ENCODE results near the gene TNFAIP8.
"Not testable (repeated sequence)": the region's sequence is repeated elsewhere in the genome, so short reads cannot be mapped to it uniquely, and the experiment has no call there.

The TNFAIP8 gene

GRCh38 chr5:119417891-119418605 lies 62.2 kb downstream of the TNFAIP8 start:
- H3K9me3 ChIP-seq (ENCODE audit: severe bottlenecking): no peaks in the 10 kb centered on the region
- peaks cover 3% of the 10 kb centered on the region for H3K4me1 ChIP-seq (ENCODE audit: insufficient read depth, poor library complexity, severe bottlenecking)
- H3K27ac ChIP-seq (ENCODE audit: poor library complexity, severe bottlenecking): no peak overlapping the region
- no peak for TF ChIP-seq CTCF (IDR thresholded peaks at IDR 0.05; ENCODE audit: poor library complexity, severe bottlenecking)
- H3K27me3 ChIP-seq (ENCODE audit: insufficient read depth, poor library complexity, severe bottlenecking): no peaks in the 10 kb centered on the region
- no peak overlapping the region for H3K4me3 ChIP-seq (ENCODE audit: severe bottlenecking)
- no peak for DNase-seq (ENCODE audit: low spot score)
- no peak for ATAC-seq (ENCODE audit: low read depth)
- H3K36me3 ChIP-seq (ENCODE audit: low read depth): no peaks in the 10 kb centered on the region

- H3K27me3 ChIP-seq (ENCODE audit: insufficient read depth, poor library complexity, severe bottlenecking): no peaks in the 10 kb centered on the region
- H3K27ac ChIP-seq (ENCODE audit: poor library complexity, severe bottlenecking): no peak overlapping the region
- ATAC-seq (ENCODE audit: low read depth) (no peak), DNase-seq (ENCODE audit: low spot score) (no peak)
- no peaks in the 10 kb centered on the region for H3K9me3 ChIP-seq (ENCODE audit: severe bottlenecking)
- H3K4me1 ChIP-seq (ENCODE audit: insufficient read depth, poor library complexity, severe bottlenecking): peaks cover 3% of the 10 kb centered on the region
- TF ChIP-seq CTCF (IDR thresholded peaks at IDR 0.05; ENCODE audit: poor library complexity, severe bottlenecking): no peak
- no peak overlapping the region for H3K4me3 ChIP-seq (ENCODE audit: severe bottlenecking)
- H3K36me3 ChIP-seq (ENCODE audit: low read depth): no peaks in the 10 kb centered on the region
These were observed 62.8 kb downstream of the TNFAIP8 start for GRCh38 chr5:119418606-119419100.

GRCh38 chr5:119420169-119420568 lies 64.3 kb downstream of the TNFAIP8 start:
- Histone ChIP-seq H3K36me3 (ENCODE audit: low read depth) (no peaks in the 10 kb centered on the region), H3K4me3 (ENCODE audit: severe bottlenecking) (no peak overlapping the region), H3K27me3 (ENCODE audit: insufficient read depth, poor library complexity, severe bottlenecking) (no peaks in the 10 kb centered on the region), H3K27ac (ENCODE audit: poor library complexity, severe bottlenecking) (no peak overlapping the region), H3K9me3 (ENCODE audit: severe bottlenecking) (no peaks in the 10 kb centered on the region), H3K4me1 (ENCODE audit: insufficient read depth, poor library complexity, severe bottlenecking) (peaks cover 3% of the 10 kb centered on the region)
- DNase-seq (ENCODE audit: low spot score) (no peak), ATAC-seq (ENCODE audit: low read depth) (no peak)
- TF ChIP-seq CTCF (IDR thresholded peaks at IDR 0.05; ENCODE audit: poor library complexity, severe bottlenecking): no peak

GRCh38 chr5:119426057-119426456 lies 70.2 kb downstream of the TNFAIP8 start:
- Histone ChIP-seq H3K9me3 (ENCODE audit: severe bottlenecking) (no peaks in the 10 kb centered on the region), H3K36me3 (ENCODE audit: low read depth) (no peaks in the 10 kb centered on the region), H3K27me3 (ENCODE audit: insufficient read depth, poor library complexity, severe bottlenecking) (no peaks in the 10 kb centered on the region), H3K4me1 (ENCODE audit: insufficient read depth, poor library complexity, severe bottlenecking) (peaks cover 3% of the 10 kb centered on the region), H3K4me3 (ENCODE audit: severe bottlenecking) (no peak overlapping the region), H3K27ac (ENCODE audit: poor library complexity, severe bottlenecking) (no peak overlapping the region)
- TF ChIP-seq CTCF (IDR thresholded peaks at IDR 0.05; ENCODE audit: poor library complexity, severe bottlenecking): no peak
- ATAC-seq (ENCODE audit: low read depth) (no peak), DNase-seq (ENCODE audit: low spot score) (no peak)

GRCh38 chr5:119427060-119427459 lies 71.2 kb downstream of the TNFAIP8 start:
- Histone ChIP-seq H3K27ac (ENCODE audit: poor library complexity, severe bottlenecking) (no peak overlapping the region), H3K4me3 (ENCODE audit: severe bottlenecking) (no peak overlapping the region), H3K4me1 (ENCODE audit: insufficient read depth, poor library complexity, severe bottlenecking) (peaks cover 3% of the 10 kb centered on the region), H3K9me3 (ENCODE audit: severe bottlenecking) (no peaks in the 10 kb centered on the region), H3K27me3 (ENCODE audit: insufficient read depth, poor library complexity, severe bottlenecking) (no peaks in the 10 kb centered on the region), H3K36me3 (ENCODE audit: low read depth) (no peaks in the 10 kb centered on the region)
- DNase-seq (ENCODE audit: low spot score) (no peak), ATAC-seq (ENCODE audit: low read depth) (no peak)
- TF ChIP-seq CTCF (IDR thresholded peaks at IDR 0.05; ENCODE audit: poor library complexity, severe bottlenecking): no peak

- not testable (repeated sequence) for H3K27me3 ChIP-seq (ENCODE audit: insufficient read depth, poor library complexity, severe bottlenecking); ATAC-seq (ENCODE audit: low read depth); H3K4me3 ChIP-seq (ENCODE audit: severe bottlenecking); DNase-seq (ENCODE audit: low spot score); H3K4me1 ChIP-seq (ENCODE audit: insufficient read depth, poor library complexity, severe bottlenecking); H3K9me3 ChIP-seq (ENCODE audit: severe bottlenecking); H3K27ac ChIP-seq (ENCODE audit: poor library complexity, severe bottlenecking); H3K36me3 ChIP-seq (ENCODE audit: low read depth)
These were observed 71.8 kb downstream of the TNFAIP8 start for GRCh38 chr5:119427596-119427995.

GRCh38 chr5:119428166-119428565 lies 72.3 kb downstream of the TNFAIP8 start:
- H3K36me3 ChIP-seq (ENCODE audit: low read depth); H3K27me3 ChIP-seq (ENCODE audit: insufficient read depth, poor library complexity, severe bottlenecking); ATAC-seq (ENCODE audit: low read depth); H3K9me3 ChIP-seq (ENCODE audit: severe bottlenecking); H3K4me1 ChIP-seq (ENCODE audit: insufficient read depth, poor library complexity, severe bottlenecking); H3K27ac ChIP-seq (ENCODE audit: poor library complexity, severe bottlenecking); DNase-seq (ENCODE audit: low spot score); H3K4me3 ChIP-seq (ENCODE audit: severe bottlenecking): not testable (repeated sequence)
